T-helper 1 cell treated with Interleukin-12 subunit alpha and Interleukin-12 subunit beta and Interleukin-4 antibody, amounts not matched to agents 30 μg/mL and 1 μg/mL, for 36 hours (primary cell): Measurements from ENCODE around the gene WBP4.
A peak's percentile ranks its signal among the peaks of the same experiment; 100 is the strongest.

Experiments
- H3K27ac Mint-ChIP-seq: one replicate; pipeline ENCODE4 v1.8.0; 2021; ENCODE audit warnings: mild to moderate bottlenecking, mixed read lengths
- H3K27me3 Mint-ChIP-seq: one replicate; pipeline ENCODE4 v1.8.0; 2021; ENCODE audit warnings: low read depth, mixed read lengths
- H3K36me3 Mint-ChIP-seq: one replicate; pipeline ENCODE4 v1.8.0; 2021; ENCODE audit warnings: low read depth, mixed read lengths
- H3K4me1 Mint-ChIP-seq: one replicate; pipeline ENCODE4 v1.8.0; 2021; ENCODE audit warnings: low read depth, mixed read lengths
- H3K4me3 Mint-ChIP-seq: one replicate; pipeline ENCODE4 v1.8.0; 2021; ENCODE audit warnings: mild to moderate bottlenecking, moderate library complexity, mixed read lengths
- H3K9me3 Mint-ChIP-seq: one replicate; pipeline ENCODE4 v1.8.0; 2021; ENCODE audit warnings: mixed read lengths

WBP4 gene

DNA sequence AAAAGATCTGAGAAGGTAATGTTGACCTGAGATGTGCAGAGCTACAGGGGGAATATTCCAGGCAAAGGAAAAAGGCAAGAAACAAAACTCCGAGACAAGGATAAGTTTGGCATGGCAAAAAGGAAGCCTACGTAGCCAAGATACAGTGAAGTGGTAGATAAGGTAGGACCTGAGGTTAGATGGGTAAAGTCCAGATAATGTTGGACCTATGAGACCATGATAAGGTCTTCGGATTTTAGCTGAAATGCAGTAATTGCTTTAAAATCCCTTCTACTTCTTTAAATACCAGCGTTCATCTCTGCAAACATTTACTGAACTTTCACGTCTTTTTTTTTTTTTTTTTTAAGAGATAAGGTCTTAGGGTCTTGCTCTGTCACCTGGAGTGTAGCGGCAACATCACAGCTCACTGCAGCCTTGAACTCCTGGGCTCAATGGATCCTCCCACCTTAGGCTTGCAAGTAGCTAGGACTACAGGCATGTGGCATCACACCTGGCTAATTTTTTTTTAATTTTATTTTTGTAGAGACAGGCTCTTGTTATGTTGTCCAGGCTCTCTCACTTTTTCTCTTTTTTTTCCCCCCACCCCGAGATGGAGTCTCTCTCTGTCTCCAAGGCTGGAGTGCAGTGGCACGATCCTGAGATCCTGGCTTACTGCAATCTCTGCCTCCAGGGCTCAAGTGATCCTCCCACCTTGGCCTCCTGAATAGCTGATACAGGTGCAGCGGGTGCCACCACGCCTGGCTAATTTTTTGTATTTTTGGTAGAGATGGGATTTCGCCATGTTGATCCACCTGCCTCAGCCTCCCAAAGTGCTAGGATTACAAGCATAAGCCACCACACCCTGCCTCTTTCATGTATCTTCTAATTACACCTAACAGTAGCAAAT is 4.2 kb upstream of the WBP4 start:
- no peak overlapping the region for H3K27ac Mint-ChIP-seq
- H3K27me3 Mint-ChIP-seq, result no peaks in the 10 kb centered on the region
- H3K36me3 Mint-ChIP-seq, result peaks cover 2% of the 10 kb centered on the region
- no peak overlapping the region for H3K4me3 Mint-ChIP-seq
- H3K9me3 Mint-ChIP-seq, result no peaks in the 10 kb centered on the region
- peaks cover 28% of the 10 kb centered on the region for H3K4me1 Mint-ChIP-seq

DNA sequence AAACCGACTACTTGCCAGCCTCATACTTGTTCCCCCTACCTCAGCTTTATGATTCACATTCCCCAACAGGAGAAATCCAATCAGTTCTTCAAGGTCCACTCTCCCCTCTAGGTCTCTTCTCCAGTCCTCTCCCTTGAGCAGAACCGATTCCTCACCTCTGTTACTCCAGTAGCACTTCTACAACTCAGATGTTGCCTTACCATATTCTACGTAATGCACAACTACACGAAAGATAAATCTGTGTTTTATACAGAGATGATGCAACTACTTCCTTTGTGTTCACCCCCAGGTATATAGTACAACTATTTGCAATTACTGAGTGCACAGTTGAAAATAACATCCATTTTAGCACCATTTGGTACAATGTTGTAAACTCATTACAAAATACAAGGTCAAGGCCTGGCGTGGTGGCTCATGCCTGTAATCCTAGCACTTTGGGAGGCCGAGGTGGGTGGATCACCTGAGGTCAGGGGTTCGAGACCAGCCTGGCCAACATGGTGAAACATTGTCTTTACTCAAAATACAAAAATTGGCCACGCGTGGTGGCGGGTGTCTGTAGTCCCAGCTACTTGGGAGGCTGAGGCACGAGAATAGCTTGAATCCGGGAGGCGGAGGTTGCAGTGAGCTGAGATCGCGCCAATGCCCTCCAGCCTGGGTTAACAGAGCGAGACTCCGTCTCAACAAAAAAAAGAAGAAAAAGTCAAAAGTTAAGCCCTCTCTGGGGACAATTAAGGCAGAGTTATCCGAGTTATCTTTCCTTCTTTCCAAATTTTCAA is 2.8 kb upstream of the WBP4 start:
- peak overlapping the region; percentile 6 for H3K4me3 Mint-ChIP-seq
- no peaks in the 10 kb centered on the region for H3K9me3 Mint-ChIP-seq
- peak overlapping the region; percentile 8 for H3K27ac Mint-ChIP-seq
- H3K4me1 Mint-ChIP-seq, result peaks cover 42% of the 10 kb centered on the region
- no peaks in the 10 kb centered on the region for H3K27me3 Mint-ChIP-seq
- peaks cover 2% of the 10 kb centered on the region for H3K36me3 Mint-ChIP-seq

DNA sequence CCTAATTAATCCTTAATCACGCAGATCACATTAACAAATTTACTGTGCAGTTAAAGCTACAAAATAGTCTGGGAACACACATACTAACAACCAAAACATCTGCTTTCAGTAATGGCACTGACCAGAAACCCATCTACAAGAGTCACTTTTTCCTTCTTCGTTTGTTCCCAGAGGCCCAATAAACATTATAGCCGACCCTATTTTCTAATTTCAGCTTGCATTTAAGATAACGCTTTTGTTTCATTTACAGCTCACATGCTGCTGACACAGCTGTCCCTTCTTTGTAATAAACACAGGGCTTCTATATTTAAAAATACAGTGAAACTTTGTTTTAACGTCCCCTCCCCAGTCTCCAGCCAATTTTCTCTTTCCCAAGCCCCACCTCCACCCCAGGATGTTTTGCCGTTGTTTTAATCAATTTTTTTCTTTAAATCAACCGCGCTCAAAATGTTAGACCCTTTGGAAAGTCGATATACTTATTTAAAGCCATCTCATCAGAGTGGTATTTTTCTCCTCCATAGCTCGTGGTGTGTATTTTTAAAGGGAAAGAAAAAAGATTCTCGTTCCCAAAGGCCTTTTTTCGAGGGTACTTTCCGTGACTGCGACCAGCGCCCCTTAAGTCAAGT is 1.7 kb upstream of the WBP4 start:
- H3K36me3 Mint-ChIP-seq, result peaks cover 6% of the 10 kb centered on the region
- peak overlapping the region; percentile 98 for H3K4me3 Mint-ChIP-seq
- H3K4me1 Mint-ChIP-seq, result peaks cover 44% of the 10 kb centered on the region
- H3K27me3 Mint-ChIP-seq, result no peaks in the 10 kb centered on the region
- no peaks in the 10 kb centered on the region for H3K9me3 Mint-ChIP-seq
- H3K27ac Mint-ChIP-seq, result peak overlapping the region; percentile 98

DNA sequence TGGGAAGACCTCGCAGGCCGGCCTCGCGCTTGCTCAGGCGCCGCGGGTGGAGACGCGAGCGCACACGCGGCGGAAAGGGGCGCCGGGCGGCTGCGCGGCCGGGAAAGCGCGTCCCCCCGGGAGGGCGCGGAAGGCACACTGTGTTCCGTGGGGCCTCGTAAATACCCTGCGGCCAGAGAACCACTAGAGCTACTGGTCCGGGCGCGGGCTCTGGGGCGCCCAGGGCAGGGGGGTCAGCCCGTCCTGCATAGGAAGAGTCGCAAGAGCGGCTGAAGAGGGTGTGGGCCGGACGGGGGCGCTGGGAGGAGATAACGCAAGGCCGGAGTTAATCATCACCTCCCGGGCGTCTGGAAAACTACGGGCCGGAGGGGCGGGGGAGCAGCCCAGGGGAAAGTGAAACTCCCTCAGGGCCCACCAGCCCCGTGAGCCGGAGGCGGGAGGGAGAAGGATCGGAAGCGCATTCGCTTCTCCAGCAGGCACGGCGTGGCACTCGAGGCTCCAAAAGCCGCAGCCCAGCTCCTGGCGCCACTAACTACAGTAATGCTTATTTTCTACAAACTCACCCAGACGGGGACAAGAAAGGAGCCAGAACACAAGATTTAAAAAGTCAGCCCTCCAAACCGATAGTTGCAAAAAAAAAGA is 1.1 kb upstream of the WBP4 start:
- Mint-ChIP-seq H3K4me3 (peak overlapping the region; percentile 98), H3K36me3 (peaks cover 9% of the 10 kb centered on the region), H3K4me1 (peaks cover 42% of the 10 kb centered on the region), H3K9me3 (no peaks in the 10 kb centered on the region), H3K27me3 (no peaks in the 10 kb centered on the region), H3K27ac (peak overlapping the region; percentile 98)

DNA sequence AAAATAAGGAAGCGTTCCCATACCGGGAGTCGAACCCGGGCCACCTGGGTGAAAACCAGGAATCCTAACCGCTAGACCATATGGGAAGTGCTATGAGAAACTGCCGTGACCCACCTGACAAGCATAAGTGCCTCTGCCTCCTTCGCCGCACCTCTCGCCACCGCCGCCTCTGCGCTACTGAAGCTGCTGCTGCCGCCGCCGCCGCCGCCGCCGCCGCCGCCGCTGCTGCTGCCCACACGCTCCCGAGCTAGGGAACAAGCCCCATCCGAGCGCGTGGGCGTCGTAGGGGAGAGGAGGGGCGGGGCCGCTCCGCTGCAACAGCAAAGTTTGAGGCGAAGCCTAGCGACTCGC is 610 bp upstream of the WBP4 start:
- H3K27ac Mint-ChIP-seq, result peak overlapping the region; percentile 98

DNA sequence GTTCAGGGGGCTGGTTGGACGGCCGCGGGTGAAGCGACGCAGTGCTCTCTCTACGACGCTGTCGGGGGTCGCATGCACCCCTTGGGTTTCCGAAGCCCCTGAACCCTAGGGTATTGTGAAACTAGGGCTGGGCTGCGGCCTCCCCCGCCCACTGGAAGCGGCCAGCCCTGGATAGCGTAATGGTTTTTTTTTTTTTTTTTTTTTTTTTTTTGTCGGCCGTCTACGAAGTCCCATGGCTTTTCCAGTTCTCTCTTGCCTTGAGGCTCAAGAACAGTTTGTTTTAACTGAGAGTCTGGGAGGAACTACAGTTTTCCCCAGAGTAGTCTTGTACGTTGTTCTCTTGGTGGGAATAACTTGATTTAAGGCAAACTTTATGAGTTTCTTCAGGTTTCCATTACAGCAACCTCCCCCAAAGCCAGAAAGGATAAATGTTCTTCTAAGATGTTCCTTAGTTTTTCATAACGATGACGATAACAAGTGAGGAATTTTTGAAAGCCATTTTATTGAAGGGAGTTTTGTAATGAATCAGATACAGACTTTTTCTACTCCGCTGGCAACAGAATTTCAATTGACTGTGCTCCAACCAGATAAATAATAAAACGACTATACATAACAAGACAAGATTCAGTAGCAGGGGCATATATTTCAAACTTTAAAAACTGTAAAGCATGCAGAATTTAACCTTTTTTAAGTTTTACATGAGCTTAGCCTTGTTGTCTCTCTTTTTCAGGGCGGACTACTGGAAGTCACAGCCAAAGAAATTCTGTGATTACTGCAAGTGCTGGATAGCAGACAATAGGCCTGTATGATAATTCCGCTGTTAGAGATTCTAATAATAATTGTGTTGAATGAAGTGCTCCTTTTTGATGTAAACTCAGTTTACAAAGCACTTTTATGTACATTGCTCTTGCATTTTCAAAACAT is 867 bp downstream of the WBP4 start:
- H3K4me1 Mint-ChIP-seq, result peaks cover 35% of the 10 kb centered on the region
- H3K9me3 Mint-ChIP-seq, result no peaks in the 10 kb centered on the region
- peak overlapping the region; percentile 98 for H3K27ac Mint-ChIP-seq
- no peaks in the 10 kb centered on the region for H3K27me3 Mint-ChIP-seq
- H3K36me3 Mint-ChIP-seq, result peaks cover 21% of the 10 kb centered on the region
- H3K4me3 Mint-ChIP-seq, result peak overlapping the region; percentile 98

More for the DNA sequence above, 610 bp upstream of the WBP4 start:
- Mint-ChIP-seq H3K4me3 (peak overlapping the region; percentile 98), H3K4me1 (peaks cover 40% of the 10 kb centered on the region), H3K27me3 (no peaks in the 10 kb centered on the region), H3K36me3 (peaks cover 14% of the 10 kb centered on the region), H3K9me3 (no peaks in the 10 kb centered on the region)

DNA sequence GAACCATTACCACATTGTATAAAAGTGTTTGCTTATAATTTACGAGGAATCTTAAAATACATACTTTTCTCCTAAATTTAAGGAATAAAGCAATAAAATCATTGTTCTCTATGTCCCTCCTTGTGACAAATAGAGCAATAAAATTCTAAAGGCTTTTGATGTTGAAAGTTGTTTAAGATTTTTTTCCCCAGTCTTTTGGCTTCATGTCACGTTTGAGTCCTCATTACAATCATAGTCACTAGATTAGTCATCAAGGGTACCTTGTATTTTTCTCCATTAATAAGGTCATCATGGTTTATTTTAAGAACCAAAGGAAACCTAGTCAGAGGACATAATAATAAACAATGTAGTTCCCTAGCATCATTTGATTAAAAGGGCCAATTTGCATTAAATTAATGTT is 3.2 kb downstream of the WBP4 start:
- no peaks in the 10 kb centered on the region for H3K27me3 Mint-ChIP-seq
- no peaks in the 10 kb centered on the region for H3K9me3 Mint-ChIP-seq
- peaks cover 25% of the 10 kb centered on the region for H3K4me1 Mint-ChIP-seq
- H3K4me3 Mint-ChIP-seq, result no peak overlapping the region
- peaks cover 27% of the 10 kb centered on the region for H3K36me3 Mint-ChIP-seq
- no peak overlapping the region for H3K27ac Mint-ChIP-seq

DNA sequence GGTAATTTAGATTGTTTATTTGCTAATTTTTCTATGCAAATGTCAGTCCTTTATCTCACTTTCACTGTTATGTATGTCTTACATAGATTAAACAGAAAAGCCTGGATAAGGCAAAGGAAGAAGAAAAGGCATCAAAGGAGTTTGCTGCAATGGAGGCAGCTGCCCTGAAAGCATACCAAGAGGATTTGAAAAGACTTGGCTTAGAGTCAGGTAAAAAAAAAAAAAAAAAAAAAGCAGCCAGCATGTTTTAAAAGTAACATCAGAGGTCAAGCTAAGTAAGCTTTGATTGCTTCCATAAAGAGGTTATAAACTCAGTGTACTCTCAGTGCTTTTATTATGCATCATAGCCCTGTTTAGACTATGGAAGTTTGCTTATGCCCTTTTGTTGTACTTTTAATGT is 3.8 kb downstream of the WBP4 start:
- Mint-ChIP-seq H3K4me1 (peaks cover 23% of the 10 kb centered on the region), H3K27me3 (no peaks in the 10 kb centered on the region), H3K9me3 (no peaks in the 10 kb centered on the region), H3K27ac (no peak overlapping the region), H3K36me3 (peaks cover 28% of the 10 kb centered on the region), H3K4me3 (no peak overlapping the region)

DNA sequence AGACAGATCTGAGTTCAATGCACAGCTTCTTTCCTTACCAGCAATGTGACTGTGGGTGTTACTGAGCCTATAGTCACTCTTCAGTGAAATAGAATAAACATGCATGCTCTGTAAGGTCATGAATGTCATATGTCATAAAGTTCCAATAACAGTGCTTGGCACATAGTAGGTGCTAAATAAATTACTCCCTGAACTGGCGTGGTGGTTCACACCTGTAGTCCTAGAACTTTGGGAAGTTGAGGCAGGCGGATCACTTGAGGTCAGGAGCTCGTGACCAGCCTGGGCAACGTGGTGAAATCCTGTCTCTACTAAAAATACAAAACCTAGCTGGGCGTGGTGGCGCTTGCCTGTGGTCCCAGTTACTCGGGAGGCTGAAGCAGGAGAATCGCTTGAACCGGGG is 13.2 kb downstream of the WBP4 start:
- Mint-ChIP-seq H3K36me3 (peaks cover 42% of the 10 kb centered on the region), H3K4me3 (no peak overlapping the region), H3K27ac (no peak overlapping the region), H3K9me3 (no peaks in the 10 kb centered on the region), H3K4me1 (no peaks in the 10 kb centered on the region), H3K27me3 (no peaks in the 10 kb centered on the region)

DNA sequence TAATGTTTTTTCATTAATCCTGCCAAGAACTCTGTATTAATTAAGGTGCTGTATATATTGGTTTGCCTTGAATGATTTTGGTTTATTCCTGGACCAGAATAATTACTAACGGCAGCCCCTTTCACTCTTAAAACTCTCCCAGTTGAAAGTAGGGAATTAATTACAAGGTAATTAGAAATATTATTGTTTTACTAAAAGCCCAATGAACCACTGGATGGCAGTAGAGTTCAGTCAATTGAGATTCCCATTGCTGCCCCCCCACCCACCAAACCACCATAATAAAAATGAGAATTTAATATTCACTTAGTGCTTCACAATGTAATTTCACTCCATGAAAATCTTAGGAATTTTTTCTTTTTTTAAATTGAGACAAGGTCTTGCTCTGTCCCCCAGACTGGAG is 13.7 kb downstream of the WBP4 start:
- peaks cover 42% of the 10 kb centered on the region for H3K36me3 Mint-ChIP-seq
- no peak overlapping the region for H3K27ac Mint-ChIP-seq
- no peak overlapping the region for H3K4me3 Mint-ChIP-seq
- no peaks in the 10 kb centered on the region for H3K27me3 Mint-ChIP-seq
- H3K9me3 Mint-ChIP-seq, result no peaks in the 10 kb centered on the region
- H3K4me1 Mint-ChIP-seq, result no peaks in the 10 kb centered on the region

DNA sequence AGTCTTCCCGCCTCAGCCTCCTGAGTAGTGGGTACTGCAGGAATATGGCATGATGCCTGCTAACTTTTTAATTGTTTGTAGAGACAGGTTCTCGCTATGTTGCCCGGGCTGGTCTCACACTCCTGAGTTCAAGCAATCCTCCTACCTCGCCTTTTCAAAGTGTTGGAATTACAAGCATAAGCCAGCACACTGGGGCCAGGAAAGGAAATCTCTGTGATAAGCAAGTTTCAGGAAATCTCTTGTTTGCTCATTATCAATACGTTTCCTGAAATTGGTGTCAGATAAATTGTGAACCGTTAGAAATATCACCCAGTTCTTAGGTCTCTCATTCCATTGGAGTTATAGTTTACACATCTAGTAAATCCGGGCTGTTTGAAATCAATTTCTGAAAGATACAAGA is 14.2 kb downstream of the WBP4 start:
- Mint-ChIP-seq H3K27me3 (no peaks in the 10 kb centered on the region), H3K9me3 (no peaks in the 10 kb centered on the region), H3K36me3 (peaks cover 41% of the 10 kb centered on the region), H3K27ac (no peak overlapping the region), H3K4me1 (no peaks in the 10 kb centered on the region), H3K4me3 (no peak overlapping the region)

DNA sequence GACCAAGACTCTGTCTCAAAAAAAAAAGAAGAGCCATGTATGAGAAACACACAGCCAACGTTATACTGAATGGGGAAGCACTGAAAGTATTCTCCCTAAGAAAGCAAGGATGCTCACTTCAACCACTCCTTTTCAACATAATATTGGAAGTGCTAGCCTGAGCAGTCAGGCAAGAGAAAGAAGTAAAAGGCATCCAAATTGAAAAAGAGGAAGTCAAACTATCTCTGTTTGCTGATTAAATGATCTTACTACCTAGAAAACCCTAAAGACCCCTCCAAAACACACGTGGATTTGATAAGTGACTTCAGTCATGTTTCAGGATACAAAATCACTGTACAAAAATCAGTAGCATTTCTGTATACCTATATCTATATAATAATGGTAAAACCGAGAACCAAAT is 16.2 kb downstream of the WBP4 start:
- Mint-ChIP-seq H3K4me1 (no peaks in the 10 kb centered on the region), H3K36me3 (peaks cover 39% of the 10 kb centered on the region), H3K9me3 (no peaks in the 10 kb centered on the region), H3K4me3 (no peak overlapping the region), H3K27ac (no peak overlapping the region), H3K27me3 (no peaks in the 10 kb centered on the region)

DNA sequence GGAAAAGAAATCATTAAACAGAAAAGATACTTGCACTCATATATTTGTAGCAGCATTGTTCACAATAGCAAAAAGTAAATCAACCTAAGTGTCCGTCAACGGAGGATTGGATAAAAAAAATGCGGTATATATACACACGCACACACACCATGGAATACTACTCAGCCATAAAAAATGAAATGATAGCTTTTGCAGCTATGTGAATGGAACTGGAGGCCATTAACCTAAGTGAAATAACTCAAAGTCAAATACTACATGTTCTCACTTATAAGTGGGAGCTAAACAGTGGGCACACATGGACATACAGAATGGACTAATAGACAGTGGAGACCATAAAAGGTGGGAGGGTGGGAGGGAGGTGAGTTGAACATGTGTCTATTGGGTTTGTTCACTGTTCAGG is 18.4 kb downstream of the WBP4 start:
- H3K9me3 Mint-ChIP-seq, result no peaks in the 10 kb centered on the region
- H3K4me1 Mint-ChIP-seq, result no peaks in the 10 kb centered on the region
- H3K27me3 Mint-ChIP-seq, result no peaks in the 10 kb centered on the region
- H3K36me3 Mint-ChIP-seq, result peaks cover 45% of the 10 kb centered on the region
- H3K4me3 Mint-ChIP-seq, result no peak overlapping the region
- no peak overlapping the region for H3K27ac Mint-ChIP-seq
